ENCODE data around the gene KCNE5. TPM values are rescaled to one million over a fixed set of nuclear protein-coding genes. Genes with fewer than 3 reads are reported as not detected.

Gene KCNE5
- total RNA-seq, 1 experiment from 2014 or later = 3.7 TPM

GRCh38 chrX:109635146-109635545 is 10.2 kb upstream of the KCNE5 start:
- Mint-ChIP-seq H3K27me3 (ENCODE audit: low read depth) (no peaks in the 10 kb centered on the region), H3K9me3 (no peaks in the 10 kb centered on the region; a peak in 1 of 5 replicates), H3K4me1 (peaks cover 3 to 6% of the 10 kb centered on the region in 2 experiments; a peak in 2 of 4 replicates), H3K36me3 (ENCODE audit: insufficient read depth in 1 of 3, low read depth in 3 of 3) (peaks cover 0 to 6% (median 4%) of the 10 kb centered on the region in 3 experiments; a peak in 3 of 7 replicates), H3K27ac (no peak overlapping the region), H3K4me3 (no peak overlapping the region)
- Histone ChIP-seq H2BK120ac (ENCODE audit: low read depth, low read length, poor library complexity, severe bottlenecking) (no peak overlapping the region), H4K20me1 (ENCODE audit: control insufficient read depth, insufficient read depth, insufficient read length) (no peaks in the 10 kb centered on the region), H4K8ac (replicated peaks; ENCODE audit: insufficient read length, low read depth, low read length) (no peak overlapping the region), H3K79me2 (ENCODE audit: insufficient read depth, low read length) (no peaks in the 10 kb centered on the region), H3T11ph (ENCODE audit: low read length) (no peak overlapping the region), H2AFZ (ENCODE audit: low read length) (no peak overlapping the region), H3K14ac (ENCODE audit: insufficient read depth, low read length) (no peak overlapping the region), H3K56ac (ENCODE audit: insufficient read length, low read depth, low read length) (no peak overlapping the region), H3K4me1 (ENCODE audit: insufficient read depth, low read length) (no peaks in the 10 kb centered on the region), H3K23me2 (ENCODE audit: insufficient read length, low read depth, low read length, poor library complexity, severe bottlenecking) (no peaks in the 10 kb centered on the region), H3K9ac (ENCODE audit: extremely low read depth, insufficient read length, low read length) (no peak overlapping the region), H3K18ac (ENCODE audit: insufficient read length, low read depth, low read length) (no peak overlapping the region), H2BK15ac (ENCODE audit: low read depth, low read length) (no peak overlapping the region), H4K5ac (ENCODE audit: insufficient read length, low read depth, low read length) (no peak overlapping the region), H3K9me3 (ENCODE audit: control insufficient read depth, low read depth, low read length) (no peaks in the 10 kb centered on the region), H3K4me2 (ENCODE audit: insufficient read depth, insufficient read length, low read length) (no peak overlapping the region), H3K4ac (ENCODE audit: low read depth, low read length) (no peak overlapping the region), H3K23ac (ENCODE audit: insufficient read length, low read depth, low read length) (no peak overlapping the region), H2BK5ac (ENCODE audit: insufficient read length, low read length) (no peak overlapping the region), H2AK5ac (ENCODE audit: insufficient read length, low read length) (no peak overlapping the region), H2BK12ac (ENCODE audit: insufficient read length, low read depth, low read length) (no peak overlapping the region), H4K91ac (ENCODE audit: insufficient read length, low read depth, low read length) (no peak overlapping the region), H3K27me3 (ENCODE audit: insufficient read depth, low read length) (no peaks in the 10 kb centered on the region), H2BK20ac (ENCODE audit: low read depth, low read length, poor library complexity, severe bottlenecking) (no peak overlapping the region), H3K79me1 (ENCODE audit: insufficient read depth, low read depth, low read length, poor library complexity, severe bottlenecking) (no peaks in the 10 kb centered on the region), H3K27ac (ENCODE audit: insufficient read length, low read depth, low read length) (no peak overlapping the region)
- peak; percentile 35 for DNase-seq
- no CpG with 5 or more reads among the region's 3 CpGs for WGBS (ENCODE audit: extremely low coverage, insufficient read length, low lambda C conversion rate)
- TF ChIP-seq CTCF (conservative IDR thresholded peaks at IDR 0.05) = peak; percentile 80

All from H9 (cell line).